Skeletal muscle cell (primary cell): ENCODE results near the gene UBTD1.
"Not testable (repeated sequence)": the region's sequence is repeated elsewhere in the genome, so short reads cannot be mapped to it uniquely, and the experiment has no call there.

ENCODE experiments used
- DNase-seq: peaks from one replicate; pipeline ENCODE4 v3.0.0-alpha.2; 2010; ENCODE audit warnings: low read depth
- H3K4me3 ChIP-seq: 2 replicates; pipeline ENCODE4 v1.5.1; 2011; ENCODE audit warnings: low read depth, mild to moderate bottlenecking, control low read depth, low read length, moderate library complexity

Gene UBTD1

DNA sequence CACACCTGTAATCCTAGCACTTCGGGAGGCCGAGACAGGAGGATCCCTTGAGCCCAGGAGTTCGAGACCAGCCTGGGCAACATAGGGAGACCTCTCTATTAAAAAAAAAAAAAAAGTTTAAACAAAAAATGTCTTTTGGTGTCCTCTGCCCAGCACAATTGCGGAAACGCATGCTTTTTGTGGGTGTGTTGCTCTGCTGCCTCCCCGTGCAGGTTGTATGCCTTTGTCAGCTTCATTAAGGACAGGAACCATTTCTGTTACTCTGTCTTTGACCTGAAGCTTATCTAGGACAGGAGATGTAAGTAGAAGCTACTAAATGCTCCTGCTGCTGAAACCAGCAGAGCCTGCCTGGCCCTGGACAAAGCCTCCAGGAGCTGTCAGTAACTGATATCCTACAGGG is 52.5 kb downstream of the UBTD1 start:
- DNase-seq: no peak
- no peak overlapping the region for H3K4me3 ChIP-seq

DNA sequence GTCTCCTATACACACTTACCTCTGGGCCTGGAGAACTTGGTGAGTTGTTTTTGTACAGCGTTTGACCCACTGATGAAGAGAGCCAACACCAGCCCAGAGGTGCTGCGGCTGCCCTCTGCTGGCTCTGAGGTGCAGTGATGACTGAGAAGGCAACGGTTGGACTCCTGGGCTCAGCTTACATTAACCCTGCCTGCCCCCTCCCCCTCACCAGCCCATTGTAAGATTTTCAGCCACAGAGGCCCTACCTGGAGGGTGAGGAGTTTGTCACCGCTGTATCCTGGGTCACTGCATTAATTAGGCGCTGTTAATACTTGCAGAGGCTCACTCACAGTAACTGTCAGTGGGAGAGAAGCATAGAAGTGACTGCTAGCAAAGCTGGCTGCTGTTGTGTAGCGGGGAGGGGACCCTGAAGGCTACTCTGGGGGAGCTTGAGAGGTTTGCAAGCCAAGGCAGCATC is 54.9 kb downstream of the UBTD1 start:
- no peak for DNase-seq
- no peak overlapping the region for H3K4me3 ChIP-seq

DNA sequence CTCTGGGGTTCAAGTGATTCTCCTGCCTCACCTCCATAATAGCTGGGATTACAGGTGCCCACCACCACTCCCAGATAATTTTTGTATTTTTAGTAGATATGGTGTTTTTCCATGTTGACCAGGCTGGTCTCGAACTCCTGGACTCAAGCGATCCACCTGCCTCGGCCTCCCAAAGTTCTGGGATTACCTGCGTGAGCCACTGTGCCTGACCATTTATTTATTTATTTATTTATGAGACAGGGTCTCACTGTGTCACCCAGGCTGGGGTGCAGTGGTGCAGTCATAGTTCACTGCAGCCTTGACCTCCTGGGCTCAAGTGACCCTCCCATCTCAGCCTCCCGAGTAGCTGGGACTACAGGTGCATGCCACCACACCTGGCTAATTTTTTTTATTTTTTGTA is 55.6 kb downstream of the UBTD1 start:
- DNase-seq, H3K4me3 ChIP-seq: not testable (repeated sequence)

DNA sequence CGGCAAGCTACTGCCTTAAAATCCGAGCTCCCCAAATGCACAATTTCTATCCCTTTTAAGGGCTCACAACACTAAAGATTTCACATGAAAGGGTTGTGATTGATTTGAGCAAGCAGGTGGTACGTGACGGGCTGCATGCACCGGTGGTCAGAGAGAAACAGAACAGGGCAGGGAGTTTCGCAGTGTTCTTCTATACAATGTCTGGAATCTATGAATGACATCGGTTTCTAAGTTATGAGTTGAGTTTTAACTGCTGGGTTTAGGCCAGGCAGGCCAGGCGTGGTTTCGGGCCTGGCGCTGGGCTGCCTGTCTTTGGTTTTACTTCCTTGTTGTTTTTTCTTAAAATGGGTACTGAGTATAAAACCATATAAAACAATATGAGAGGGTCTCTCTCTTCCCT is 56.8 kb downstream of the UBTD1 start:
- not testable (repeated sequence) for DNase-seq

DNA sequence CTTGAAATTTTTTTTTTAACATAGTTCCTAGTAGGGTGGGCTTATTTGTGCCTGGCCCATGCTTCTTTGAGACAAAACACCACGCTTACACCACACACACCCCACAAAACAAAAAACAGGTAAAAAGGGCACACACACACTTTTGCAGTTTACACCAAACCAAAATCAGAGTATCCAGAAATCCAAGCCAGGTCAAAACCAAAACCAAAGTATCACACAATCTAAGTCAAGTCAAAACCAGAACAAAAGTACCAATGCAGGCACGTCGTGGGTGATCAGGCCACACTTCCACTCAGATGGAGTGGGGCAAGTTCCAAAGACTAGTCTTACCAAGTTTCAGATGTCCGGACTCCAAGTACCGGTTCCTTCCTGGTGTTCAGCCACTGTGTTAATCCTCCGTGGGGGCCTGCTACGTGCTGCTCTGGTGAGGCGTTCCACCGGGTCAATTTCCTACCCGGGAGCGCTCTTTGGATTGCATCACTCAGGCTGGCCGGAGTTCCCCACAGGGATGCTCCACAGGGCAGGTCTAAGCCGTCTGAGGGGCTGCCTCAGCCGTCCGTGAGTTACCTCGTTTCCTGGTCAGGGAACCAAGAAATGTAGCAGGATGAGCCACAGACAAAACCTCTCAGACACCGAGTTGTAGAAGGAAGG is 62.1 kb downstream of the UBTD1 start:
- peak overlapping the region; percentile 9 for H3K4me3 ChIP-seq
- not testable (repeated sequence) for DNase-seq

More for the DNA sequence above, 56.8 kb downstream of the UBTD1 start:
- H3K4me3 ChIP-seq: not testable (repeated sequence)

DNA sequence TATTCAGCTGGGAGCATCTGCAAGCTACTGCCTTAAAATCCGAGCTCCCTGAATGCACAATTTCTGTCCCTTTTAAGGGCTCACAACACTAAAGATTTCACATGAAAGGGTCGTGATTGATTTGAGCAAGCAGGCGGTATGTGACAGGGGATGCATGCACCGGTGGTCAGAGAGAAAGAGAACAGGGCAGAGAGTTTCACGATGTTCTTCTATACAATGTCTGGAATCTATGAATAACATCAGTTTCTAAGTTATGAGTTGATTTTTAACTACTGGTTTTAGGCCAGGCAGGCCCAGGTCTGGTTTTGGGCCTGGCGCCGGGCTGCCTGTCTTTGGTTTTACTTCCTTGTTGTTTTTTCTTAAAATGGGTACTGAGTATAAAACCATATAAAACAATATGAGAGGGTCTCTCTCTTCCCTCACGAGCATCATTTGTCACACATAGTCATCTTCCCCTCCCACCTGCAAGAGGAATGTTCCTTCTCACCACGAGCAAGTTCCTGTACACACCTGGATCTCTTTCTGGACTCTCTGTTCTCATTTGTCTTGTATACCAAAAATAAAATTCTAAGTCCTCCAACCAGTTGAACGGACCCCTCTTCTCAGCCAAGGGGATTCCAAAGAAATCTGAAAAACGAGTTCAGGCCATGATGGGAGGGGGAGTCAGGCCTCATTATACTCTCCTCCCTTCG is 62.8 kb downstream of the UBTD1 start:
- not testable (repeated sequence) for H3K4me3 ChIP-seq

DNA sequence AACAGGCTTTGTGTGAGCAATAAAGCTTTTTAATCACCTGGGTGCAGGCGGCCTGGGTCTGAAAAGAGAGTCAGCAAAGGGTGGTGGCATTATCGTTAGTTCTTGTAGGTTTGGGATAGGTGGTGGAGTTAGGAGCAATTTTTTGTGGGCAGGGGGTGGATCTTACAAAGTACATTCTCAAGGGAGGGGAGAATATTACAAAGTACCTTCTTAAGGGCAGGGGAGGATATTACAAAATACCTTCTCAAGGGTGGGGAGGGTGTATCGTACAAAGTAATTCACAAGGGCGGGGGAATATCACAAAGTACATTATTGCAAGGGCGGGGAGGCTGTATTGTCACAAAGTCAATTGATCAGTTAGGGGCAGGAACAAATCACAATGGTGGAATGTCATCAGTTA is 63.6 kb downstream of the UBTD1 start:
- H3K4me3 ChIP-seq, DNase-seq: not testable (repeated sequence)

More for the DNA sequence above, 62.8 kb downstream of the UBTD1 start:
- DNase-seq: not testable (repeated sequence)

DNA sequence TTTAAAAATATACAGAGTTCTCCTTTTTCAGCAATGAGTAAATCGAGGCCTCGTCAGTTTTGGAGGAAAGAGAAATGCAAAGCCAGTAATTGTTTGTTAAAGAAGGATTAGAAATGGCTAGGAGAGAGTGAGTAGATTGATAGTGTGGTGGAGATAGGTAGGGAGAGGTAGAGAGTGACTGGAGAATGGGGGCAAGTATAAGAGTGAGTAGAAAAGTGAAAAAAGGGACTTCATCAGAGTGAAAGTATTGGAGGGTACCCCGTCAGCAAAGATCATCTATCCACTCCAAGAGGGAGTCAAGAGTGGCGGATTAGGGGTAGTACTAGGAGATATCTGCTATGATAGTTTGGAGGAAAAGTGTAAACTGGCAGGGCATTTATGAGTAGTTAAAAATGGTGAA is 64.6 kb downstream of the UBTD1 start:
- H3K4me3 ChIP-seq: no peak overlapping the region
- no peak for DNase-seq

DNA sequence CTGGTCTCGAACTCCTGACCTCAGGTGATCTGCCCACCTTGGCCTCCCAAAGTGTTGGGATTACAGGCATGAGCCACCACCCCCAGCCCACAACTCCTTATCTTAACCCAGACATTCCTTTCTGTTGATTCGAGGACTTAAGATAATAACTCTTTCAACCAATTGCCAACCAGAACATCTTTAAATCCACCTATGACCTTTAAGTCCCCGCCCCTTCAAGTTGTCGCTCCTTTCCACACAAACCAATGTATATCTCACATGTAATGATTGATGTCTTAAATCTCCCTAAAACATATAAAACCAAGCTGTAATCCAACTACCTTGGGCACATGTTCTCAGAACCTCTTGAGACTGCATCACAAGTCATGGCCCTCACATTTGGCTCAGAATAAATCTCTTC is 66.1 kb downstream of the UBTD1 start:
- DNase-seq: no peak
- no peak overlapping the region for H3K4me3 ChIP-seq

DNA sequence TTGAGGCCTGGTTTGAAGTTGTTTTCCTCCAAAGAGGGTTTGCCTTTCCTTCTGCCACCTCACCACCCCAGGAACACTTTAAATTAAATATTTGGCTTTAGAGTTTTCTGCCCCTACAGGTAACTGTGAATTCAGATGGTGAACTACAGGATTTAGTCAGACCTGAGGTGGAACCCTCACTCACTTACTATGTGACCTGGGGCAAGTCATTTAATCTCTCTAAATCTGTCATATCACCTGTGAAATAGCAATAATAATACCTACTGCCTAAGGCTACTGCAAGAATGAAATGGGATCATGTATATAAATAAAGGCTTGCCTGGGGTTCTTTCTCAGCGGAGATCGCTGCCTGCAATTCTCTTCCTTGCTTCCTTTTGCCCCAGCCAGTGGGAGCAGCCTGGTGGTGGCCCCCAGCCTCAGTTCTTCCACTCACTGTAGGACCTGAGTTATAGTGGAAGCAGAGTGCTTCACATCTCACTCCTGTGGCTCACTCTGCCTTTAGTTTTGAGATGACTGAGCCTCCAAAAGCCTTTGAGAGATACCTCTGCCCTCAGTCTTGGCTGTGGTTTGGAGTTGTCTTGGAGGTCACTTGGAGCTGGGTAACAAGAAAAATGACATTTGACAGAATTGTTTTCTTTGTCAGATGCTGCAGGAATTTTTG is 67.7 kb downstream of the UBTD1 start:
- no peak overlapping the region for H3K4me3 ChIP-seq
- DNase-seq: no peak

DNA sequence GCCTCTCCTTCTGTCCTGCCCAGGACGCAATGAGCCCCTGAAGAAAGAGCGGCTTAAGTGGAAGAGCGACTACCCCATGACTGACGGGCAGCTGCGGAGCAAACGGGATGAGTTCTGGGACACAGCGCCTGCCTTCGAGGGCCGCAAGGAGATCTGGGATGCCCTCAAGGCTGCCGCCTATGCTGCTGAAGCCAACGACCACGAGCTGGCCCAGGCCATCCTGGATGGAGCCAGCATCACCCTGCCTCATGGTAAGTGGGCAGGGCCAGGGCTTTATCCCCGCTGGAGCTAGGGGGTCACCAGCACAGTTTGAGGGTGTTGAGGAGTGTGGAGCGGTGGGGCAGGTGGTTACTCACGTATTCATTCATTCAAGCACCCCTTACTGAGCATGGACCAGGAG is 69.2 kb downstream of the UBTD1 start:
- DNase-seq: no peak
- no peak overlapping the region for H3K4me3 ChIP-seq

DNA sequence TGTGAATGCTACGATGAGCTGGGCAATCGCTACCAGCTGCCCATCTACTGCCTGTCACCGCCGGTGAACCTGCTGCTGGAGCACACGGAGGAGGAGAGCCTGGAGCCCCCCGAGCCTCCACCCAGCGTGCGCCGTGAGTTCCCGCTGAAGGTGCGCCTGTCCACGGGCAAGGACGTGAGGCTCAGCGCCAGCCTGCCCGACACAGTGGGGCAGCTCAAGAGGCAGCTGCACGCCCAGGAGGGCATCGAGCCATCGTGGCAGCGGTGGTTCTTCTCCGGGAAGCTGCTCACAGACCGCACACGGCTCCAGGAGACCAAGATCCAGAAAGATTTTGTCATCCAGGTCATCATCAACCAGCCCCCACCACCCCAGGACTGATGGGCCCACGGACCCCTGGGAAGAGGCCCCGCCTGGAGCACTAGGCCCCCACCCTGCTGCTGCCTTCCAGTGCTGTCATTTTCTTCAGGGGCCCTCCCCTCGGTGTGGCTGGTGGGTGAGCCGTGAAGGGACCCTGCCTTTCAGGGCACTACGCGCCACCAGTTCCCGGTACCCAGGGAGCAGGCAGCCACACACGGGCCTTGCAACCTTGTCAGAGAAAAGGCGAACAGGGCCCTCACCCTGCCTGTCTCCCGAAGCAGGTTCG is 71.5 kb downstream of the UBTD1 start:
- no peak overlapping the region for H3K4me3 ChIP-seq
- DNase-seq: no peak

DNA sequence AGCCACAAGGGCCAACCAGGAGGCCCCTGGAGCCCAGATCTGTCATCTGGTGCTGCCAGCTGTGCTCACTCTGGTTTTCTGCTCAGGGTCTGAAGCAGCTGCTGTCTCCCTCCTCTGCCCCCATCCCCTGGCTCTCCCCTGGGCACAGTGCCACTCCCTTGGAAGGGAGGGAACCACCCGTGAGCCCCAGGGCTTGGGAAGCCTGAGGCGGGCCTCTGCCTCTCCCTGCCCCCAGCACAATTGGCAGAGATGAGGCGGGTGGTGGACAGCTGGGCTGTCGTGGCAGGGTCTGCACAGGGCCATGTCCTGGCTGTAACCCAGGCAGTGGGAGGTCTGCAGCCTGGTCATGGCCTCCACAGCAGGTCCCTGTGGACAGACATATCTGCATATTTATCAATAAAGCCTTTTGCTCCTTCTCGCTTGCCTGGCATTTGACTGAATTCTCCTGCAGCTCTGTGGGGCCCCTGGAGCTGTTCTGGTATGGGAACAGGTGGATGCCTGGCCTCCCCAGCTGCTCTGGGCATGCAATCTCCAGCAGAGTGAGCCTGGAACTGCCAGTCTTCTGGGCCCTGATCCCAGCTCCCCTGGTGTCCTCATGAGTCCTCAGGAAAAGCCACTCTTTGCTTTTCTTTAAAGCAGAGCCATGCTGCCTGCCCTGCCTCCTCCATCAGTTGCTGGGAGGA is 72.2 kb downstream of the UBTD1 start:
- no peak overlapping the region for H3K4me3 ChIP-seq

DNA sequence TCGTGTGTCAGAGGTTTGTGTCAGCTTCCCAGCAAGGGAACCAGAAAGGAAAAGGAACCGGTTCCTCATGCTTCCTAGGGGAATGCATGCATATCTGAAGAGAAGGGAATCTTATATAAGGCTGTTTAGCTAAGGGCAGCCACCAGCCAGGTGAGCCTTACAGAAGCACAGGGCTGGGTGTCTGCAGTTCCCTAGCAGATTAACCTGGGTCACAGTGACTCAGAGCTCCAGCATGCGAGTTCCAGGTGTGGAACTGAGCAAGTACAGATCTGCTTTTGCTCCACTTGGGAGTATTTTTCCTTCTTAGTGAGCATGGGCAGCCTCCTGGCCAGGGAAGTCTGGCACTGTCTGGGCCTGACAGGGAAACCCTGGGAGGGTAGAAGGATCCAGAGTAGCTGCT is 72.9 kb downstream of the UBTD1 start:
- no peak for DNase-seq
- H3K4me3 ChIP-seq: no peak overlapping the region

More for the DNA sequence above, 72.2 kb downstream of the UBTD1 start:
- no peak for DNase-seq

DNA sequence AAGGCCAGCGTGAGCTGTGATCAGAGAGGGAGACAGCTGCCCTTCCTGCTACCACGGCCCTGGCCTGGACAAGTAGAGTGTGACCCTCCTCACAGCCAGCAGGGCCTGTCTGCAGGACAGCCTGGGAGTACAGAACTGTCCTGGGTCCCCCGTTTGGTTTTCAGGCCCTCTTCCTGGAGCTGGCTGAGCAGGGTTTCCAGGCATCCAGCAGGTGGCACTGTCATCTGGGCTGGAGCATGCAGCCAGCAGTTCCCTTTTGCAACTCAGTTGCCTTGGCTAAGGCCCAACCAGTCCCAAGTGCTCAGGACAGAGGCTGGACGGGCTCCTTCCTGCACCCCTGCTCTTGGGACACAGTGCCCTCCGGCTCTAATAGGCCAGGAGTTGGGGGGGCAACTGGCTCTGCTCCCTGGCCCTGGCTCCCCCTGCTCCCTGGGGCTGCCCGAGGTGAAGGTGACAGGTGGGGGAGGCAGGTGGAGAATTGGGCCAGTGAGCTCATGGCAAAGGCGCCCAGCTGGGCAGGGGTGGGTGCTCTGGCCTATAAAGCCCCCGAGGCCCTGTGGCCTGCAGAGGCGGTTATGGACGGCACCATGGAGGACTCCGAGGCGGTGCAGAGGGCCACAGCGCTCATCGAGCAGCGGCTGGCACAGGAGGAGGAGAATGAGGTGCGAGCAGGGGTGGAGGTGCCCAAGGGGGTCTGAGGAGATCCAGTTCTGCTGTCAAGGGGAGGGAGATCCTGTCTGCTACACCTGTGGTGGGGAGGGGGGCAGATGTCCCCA is 73.7 kb downstream of the UBTD1 start, which contains the start of gene ANKRD2:
ANKRD2 (plus strand) TSS at position 566 of the 776 bp plus-strand sequence; CDS start at position 576, 10 bp downstream.
- DNase-seq: no peak
- no peak within 1 kb of the TSS for H3K4me3 ChIP-seq

DNA sequence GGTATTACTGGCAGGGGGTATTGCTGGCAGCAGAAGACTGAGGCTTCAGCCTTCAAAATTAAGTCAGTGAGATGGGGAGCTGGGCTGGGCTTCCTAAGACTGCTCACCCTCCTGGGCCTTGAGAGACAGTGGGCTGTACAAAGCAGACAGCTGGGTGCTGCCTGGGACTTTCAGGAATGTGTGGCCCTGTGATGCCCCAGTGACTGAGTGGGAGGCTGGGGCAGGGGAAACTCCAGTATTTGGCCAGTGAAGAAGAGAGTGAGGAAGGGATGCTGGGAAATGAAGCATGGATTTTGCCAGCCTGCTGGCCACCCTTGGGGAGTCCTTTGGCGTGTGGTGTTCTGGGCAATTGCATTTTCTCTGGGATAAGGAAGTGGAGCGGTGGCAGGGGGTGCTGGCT is 74.3 kb downstream of the UBTD1 start:
- H3K4me3 ChIP-seq: no peak overlapping the region
- DNase-seq: no peak

DNA sequence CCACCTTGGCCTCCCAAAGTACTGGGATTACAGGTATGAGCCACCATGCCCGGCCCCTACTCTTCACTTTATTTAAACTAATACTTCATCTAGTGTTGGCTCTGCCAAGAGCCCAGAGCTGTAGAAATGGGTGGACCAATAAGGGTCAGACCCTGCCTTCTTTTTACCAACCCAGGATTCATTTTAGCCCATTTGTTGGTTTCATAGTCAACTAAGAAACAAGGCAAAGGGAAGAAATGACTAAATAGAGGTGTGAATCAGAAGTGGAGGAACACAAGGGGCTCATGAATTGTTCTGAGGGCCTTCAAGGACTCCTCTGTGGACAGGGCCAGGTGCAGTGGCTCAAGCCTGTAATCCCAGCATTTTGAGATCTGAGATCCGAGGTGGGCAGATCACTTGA is 74.9 kb downstream of the UBTD1 start:
- no peak overlapping the region for H3K4me3 ChIP-seq
- DNase-seq: no peak

DNA sequence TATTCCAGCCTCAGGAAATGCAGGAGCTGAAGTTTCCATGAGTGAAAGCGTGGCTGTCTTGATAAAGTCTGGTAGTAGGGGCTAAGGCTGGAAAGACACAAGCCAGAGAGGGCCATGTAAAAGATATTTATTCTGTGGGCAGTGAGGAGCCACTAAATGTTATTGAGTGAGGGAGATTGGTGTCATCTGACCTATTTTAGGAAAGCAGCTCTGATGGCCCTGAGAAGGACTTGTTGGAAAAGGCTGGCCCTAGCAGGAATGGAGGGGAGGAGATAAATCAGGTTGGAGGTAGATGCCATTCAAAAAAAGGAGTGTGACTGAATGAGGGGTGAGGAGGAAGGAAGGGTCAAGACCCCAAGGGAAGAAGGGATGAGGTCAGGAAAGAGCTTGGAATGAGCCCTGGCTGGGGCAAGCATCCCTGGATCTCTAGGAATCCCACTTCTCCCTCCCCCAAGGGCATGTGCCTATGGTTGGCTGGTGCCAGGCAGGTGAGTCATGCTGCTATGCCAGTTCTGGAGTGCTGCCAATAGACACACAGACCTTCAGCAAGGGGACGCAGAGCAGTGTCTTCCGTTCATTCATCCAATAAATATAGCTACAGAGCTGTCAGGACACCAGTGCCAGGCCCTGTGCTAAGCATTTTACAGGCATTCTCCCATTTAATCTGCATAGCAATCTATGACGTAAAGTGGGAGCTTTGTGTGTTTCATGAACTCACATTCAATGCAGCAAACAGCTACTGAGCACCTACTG is 75.8 kb downstream of the UBTD1 start:
- H3K4me3 ChIP-seq: no peak overlapping the region
- DNase-seq: no peak
